Stimulated activated CD4-positive, alpha-beta T cell treated with anti-CD3 and anti-CD28 coated beads, Interleukin-2, amount 100 ng/mL, for 24 hours (primary cell): ENCODE measurements around the gene ADARB2.
A peak's percentile ranks its signal among the peaks of the same experiment; 100 is the strongest.

Experiments used
- DNase-seq, 2 donors: peaks; one replicate each; pipeline ENCODE4 v3.0.0-alpha.2; 2020

The ADARB2 gene

GRCh38 chr10:1377231-1377630 lies 360.1 kb downstream of the ADARB2 start:
- no peak for DNase-seq

- no peak for DNase-seq
Observed at GRCh38 chr10:1376384-1376945, 360.9 kb downstream of the ADARB2 start.

- no peak for DNase-seq
Observed at GRCh38 chr10:1375346-1376170, 361.8 kb downstream of the ADARB2 start.

- no peak for DNase-seq
Observed at GRCh38 chr10:1374511-1375345, 362.6 kb downstream of the ADARB2 start.

GRCh38 chr10:1373287-1373686 lies 364.0 kb downstream of the ADARB2 start:
- DNase-seq: no peak

GRCh38 chr10:1372212-1372611 lies 365.1 kb downstream of the ADARB2 start:
- DNase-seq: no peak

- DNase-seq: no peak
Observed at GRCh38 chr10:1370298-1370697, 367.0 kb downstream of the ADARB2 start.

GRCh38 chr10:1369665-1370064 lies 367.7 kb downstream of the ADARB2 start:
- no peak for DNase-seq

- DNase-seq: no peak
Observed at GRCh38 chr10:1369197-1369596, 368.1 kb downstream of the ADARB2 start.

- peak; percentile 42 to 60 for DNase-seq
Observed at GRCh38 chr10:1368842-1369171, 368.5 kb downstream of the ADARB2 start.

GRCh38 chr10:1367938-1368841 lies 369.1 kb downstream of the ADARB2 start:
- DNase-seq: no peak

- no peak for DNase-seq
Observed at GRCh38 chr10:1366811-1367425, 370.4 kb downstream of the ADARB2 start.

- DNase-seq: no peak
Observed at GRCh38 chr10:1366322-1366691, 371.0 kb downstream of the ADARB2 start.

GRCh38 chr10:1365540-1366321 lies 371.6 kb downstream of the ADARB2 start:
- DNase-seq: no peak

- no peak for DNase-seq
Observed at GRCh38 chr10:1364151-1364910, 373.0 kb downstream of the ADARB2 start.

- no peak for DNase-seq
Observed at GRCh38 chr10:1363446-1364121, 373.7 kb downstream of the ADARB2 start.

GRCh38 chr10:1362589-1363445 lies 374.5 kb downstream of the ADARB2 start:
- no peak for DNase-seq

- DNase-seq: no peak
Observed at GRCh38 chr10:1361411-1362105, 375.8 kb downstream of the ADARB2 start.
